Prostate gland (tissue), 2 donors: ENCODE results near the gene AKAP13.

Source experiments
- CTCF ChIP-seq, 4 experiments: fragments of 200-600 bp in 2 of 4; fragments of 450-650 bp in 2 of 4; sonication (generic) in 2 of 4; IDR thresholded peaks; 1 replicate in 3 of 4; 2 replicates in 1 of 4; pipeline ENCODE4 v1.5.1; 2016 to 2019; ENCODE audit warnings: antibody characterized with exemption in 4 of 4, mild to moderate bottlenecking in 2 of 4, moderate library complexity in 2 of 4
- POLR2A ChIP-seq: fragments of 450-650 bp; IDR thresholded peaks from one replicate; pipeline ENCODE4 v1.6.1; 2016; ENCODE audit warnings: antibody characterized with exemption, mild to moderate bottlenecking
- POLR2AphosphoS5 ChIP-seq: sonication (generic); formaldehyde crosslinking; IDR thresholded peaks from one replicate; pipeline ENCODE4 v1.6.1; 2017; ENCODE audit warnings: antibody characterized with exemption

GRCh38 chr15:85336880-85337279 is 43.5 kb upstream of the AKAP13 start:
- TF ChIP-seq CTCF (IDR thresholded peaks at IDR 0.05), result no peak
- TF ChIP-seq POLR2AphosphoS5, result no peak
- TF ChIP-seq POLR2A, result no peak
